Tibial nerve (tissue), 4 donors: ENCODE results near the gene PLEKHJ1. TPM values are rescaled to one million over a fixed set of nuclear protein-coding genes. Genes with fewer than 3 reads are reported as not detected.
A peak's percentile ranks its signal among the peaks of the same experiment; 100 is the strongest.
"Not testable (repeated sequence)": the region's sequence is repeated elsewhere in the genome, so short reads cannot be mapped to it uniquely, and the experiment has no call there.

ENCODE experiments used
- DNase-seq, 2 donors: peaks; one replicate each; pipeline ENCODE4 v3.0.0-alpha.2; 2019; ENCODE audit warnings: low spot score in 2 of 2
- H3K27ac ChIP-seq, 4 donors: fragments of 200-600 bp; sonication (generic) in 3 of 4; one replicate each; pipeline ENCODE4 v1.5.1; 2017 to 2019; ENCODE audit warnings: mild to moderate bottlenecking in 1 of 4
- H3K27me3 ChIP-seq, 2 donors: fragments of 200-600 bp; sonication (generic) in 1 of 2; one replicate each; pipeline versions ENCODE4 v1.5.1 to v1.6.0; 2017 to 2019
- H3K36me3 ChIP-seq, 3 donors: fragments of 200-600 bp; sonication (generic); one replicate each; pipeline ENCODE4 v1.5.1; 2018 to 2019
- H3K4me1 ChIP-seq, 4 donors: fragments of 200-600 bp; sonication (generic) in 3 of 4; one replicate each; pipeline ENCODE4 v1.5.1; 2017 to 2019
- H3K4me3 ChIP-seq, 4 donors: fragments of 200-600 bp; sonication (generic) in 3 of 4; one replicate each; pipeline ENCODE4 v1.5.1; 2017 to 2019; ENCODE audit warnings: mild to moderate bottlenecking in 1 of 4, moderate library complexity in 1 of 4
- H3K9me3 ChIP-seq, 4 donors: fragments of 200-600 bp; sonication (generic) in 3 of 4; one replicate each; pipeline ENCODE4 v1.5.1; 2017 to 2019
- CTCF ChIP-seq, 5 experiments: fragments of 200-600 bp in 3 of 5; fragments of 450-650 bp in 2 of 5; sonication (generic) in 3 of 5; IDR thresholded peaks; one replicate each; pipeline ENCODE4 v1.5.1; 2016 to 2019; ENCODE audit warnings: antibody characterized with exemption in 5 of 5, mild to moderate bottlenecking in 3 of 5, moderate library complexity in 2 of 5
- EP300 ChIP-seq, 2 donors: sonication (generic); formaldehyde crosslinking; IDR thresholded peaks; one replicate each; pipeline ENCODE4 v1.6.1; 2017; ENCODE audit warnings: antibody characterized with exemption in 2 of 2, mild to moderate bottlenecking in 1 of 2
- POLR2A ChIP-seq, 2 donors: fragments of 450-650 bp; IDR thresholded peaks; one replicate each; pipeline ENCODE4 v1.6.1; 2017; ENCODE audit warnings: antibody characterized with exemption in 2 of 2, mild to moderate bottlenecking in 2 of 2, moderate library complexity in 2 of 2
- WGBS, 2 donors: methylation state at CpG; one replicate each; pipeline ENCODE4 v1.1.5; 2018; 5-methylcytosine and 5-hydroxymethylcytosine counted together
- total RNA-seq, 4 donors: library from RNA; depleted of rRNA; stranded (reverse); fragments of >200 nt; gene quantifications; one replicate each; pipeline ENCODE4 v1.1.0, GENCODE V29; 2016

Gene PLEKHJ1, protein sequence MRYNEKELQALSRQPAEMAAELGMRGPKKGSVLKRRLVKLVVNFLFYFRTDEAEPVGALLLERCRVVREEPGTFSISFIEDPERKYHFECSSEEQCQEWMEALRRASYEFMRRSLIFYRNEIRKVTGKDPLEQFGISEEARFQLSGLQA
- total RNA-seq: 10 to 100 TPM; 37.3 to 67.5 (median 51.2) TPM

- TF ChIP-seq EP300 (IDR thresholded peaks at IDR 0.05) (peak; percentile 82 to 95), POLR2A (IDR thresholded peaks at IDR 0.05) (peak; percentile 65 to 78), CTCF (IDR thresholded peaks at IDR 0.05) (peak; percentile 99 to 100 (median 100))
- H3K27ac ChIP-seq: peak within 1 kb of the TSS; percentile 93 to 99 (median 98)
- H3K4me1 ChIP-seq: peaks cover 0 to 83% (median 59%) of the 10 kb centered on the region in 4 donors
Observed at GRCh38 chr19:2236314-2237050, at the start of gene PLEKHJ1, which contains the start of gene SF3A2. PLEKHJ1 (minus strand) TSS chr19:2236329; CDS start chr19:2236248, 81 bp downstream. SF3A2 (plus strand) TSS chr19:2236824; CDS start chr19:2243419, 6,595 bp downstream.

GRCh38 chr19:2283835-2284507, 47.8 kb upstream of the PLEKHJ1 start:
- Histone ChIP-seq H3K36me3 (no peaks in the 10 kb centered on the region), H3K27me3 (peaks cover 0 to 6% of the 10 kb centered on the region in 2 donors), H3K27ac (no peak overlapping the region), H3K4me1 (peaks cover 0 to 24% (median 13%) of the 10 kb centered on the region in 4 donors), H3K4me3 (no peak overlapping the region), H3K9me3 (no peaks in the 10 kb centered on the region)
- no peak for DNase-seq
- TF ChIP-seq POLR2A (IDR thresholded peaks at IDR 0.05): no peak
- TF ChIP-seq CTCF (IDR thresholded peaks at IDR 0.05): no peak
- TF ChIP-seq EP300 (IDR thresholded peaks at IDR 0.05): no peak
- WGBS, 2 donors: 94% methylated on average over 5 to 8 of the region's 8 CpGs

More at GRCh38 chr19:2236314-2237050, at the start of gene PLEKHJ1, which contains the start of gene SF3A2:
- peak within 1 kb of the TSS; percentile 72 to 95 (median 92) for H3K4me3 ChIP-seq
- H3K27me3 ChIP-seq: no peaks in the 10 kb centered on the region
- no peaks in the 10 kb centered on the region for H3K9me3 ChIP-seq
- H3K36me3 ChIP-seq: peaks cover 0 to 25% (median 0%) of the 10 kb centered on the region in 3 donors
- 0% methylated on average over 42 to 72 of the region's 80 CpGs for WGBS, 2 donors
- DNase-seq: peak; percentile 92 to 95

GRCh38 chr19:2282862-2283237, 46.7 kb upstream of the PLEKHJ1 start:
- no peaks in the 10 kb centered on the region for H3K9me3 ChIP-seq
- TF ChIP-seq EP300 (IDR thresholded peaks at IDR 0.05) (no peak), POLR2A (IDR thresholded peaks at IDR 0.05) (no peak), CTCF (IDR thresholded peaks at IDR 0.05) (no peak)
- no peak overlapping the region for H3K27ac ChIP-seq
- WGBS, 2 donors: 69 to 72% methylated on average over 11 of the region's 11 CpGs
- H3K4me3 ChIP-seq: peak overlapping the region in 1 of 4 donors; percentile 40
- DNase-seq: no peak
- peaks cover 0 to 26% (median 13%) of the 10 kb centered on the region in 4 donors for H3K4me1 ChIP-seq
- H3K27me3 ChIP-seq: no peaks in the 10 kb centered on the region
- no peaks in the 10 kb centered on the region for H3K36me3 ChIP-seq

DNA sequence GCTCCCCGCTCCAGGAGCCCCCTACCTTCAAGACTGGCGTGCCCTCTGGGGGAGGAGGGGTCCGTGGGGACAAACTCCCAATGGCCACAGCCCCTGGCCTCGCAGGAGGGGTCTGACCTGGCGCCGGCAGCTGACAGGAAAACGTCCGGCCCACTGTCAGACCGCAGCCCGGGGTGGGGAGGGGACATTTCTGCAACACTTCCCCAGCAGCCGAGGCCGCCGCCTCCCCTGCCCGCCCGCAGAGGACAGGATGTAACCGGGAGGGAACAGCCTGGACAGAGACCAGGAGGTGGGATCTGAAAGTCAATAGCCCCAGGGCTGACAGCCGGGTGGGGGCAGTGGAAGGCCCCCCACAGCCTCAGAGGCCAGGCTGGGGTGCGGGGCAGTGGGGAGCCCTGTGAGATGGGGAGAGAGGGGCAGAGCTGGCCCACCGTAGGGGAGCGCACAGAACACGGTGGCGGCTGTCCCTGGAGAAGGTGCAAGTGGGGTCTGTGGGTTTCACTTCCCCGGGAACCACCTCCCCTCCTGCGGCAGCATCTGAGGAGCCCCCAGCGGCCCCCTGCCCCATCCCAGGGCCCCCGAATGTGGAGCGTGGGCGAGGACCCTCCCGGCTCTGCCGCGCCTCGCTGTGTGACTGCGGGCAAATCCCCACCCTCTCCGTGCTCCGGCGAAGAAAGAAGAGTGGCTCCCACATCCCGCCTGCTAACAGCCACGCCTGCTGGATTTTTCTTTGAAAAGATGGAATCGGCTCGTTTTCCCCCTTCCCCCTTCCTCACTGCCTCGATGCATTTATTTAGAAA, 46.1 kb upstream of the PLEKHJ1 start, which contains the start of gene PEAK3:
Gene PEAK3 (minus strand): TSS at position 114 of the 800 bp plus-strand sequence. CDS start 1,244 bp downstream, outside the sequence.
- Histone ChIP-seq H3K4me3 (peak within 1 kb of the TSS; percentile 4 to 44 (median 24)), H3K36me3 (no peaks in the 10 kb centered on the region), H3K4me1 (peaks cover 0 to 26% (median 13%) of the 10 kb centered on the region in 4 donors), H3K27ac (peak within 1 kb of the TSS in 3 of 4 donors; percentile 42 to 75 (median 64)), H3K9me3 (no peaks in the 10 kb centered on the region), H3K27me3 (no peaks in the 10 kb centered on the region)
- TF ChIP-seq EP300 (IDR thresholded peaks at IDR 0.05) (peak in 1 of 2 donors; percentile 62), CTCF (IDR thresholded peaks at IDR 0.05) (no peak), POLR2A (IDR thresholded peaks at IDR 0.05) (peak in 1 of 2 donors; percentile 34)
- peak; percentile 41 to 65 for DNase-seq
- WGBS, 2 donors: 8 to 15% methylated on average over 20 to 36 of the region's 41 CpGs

DNA sequence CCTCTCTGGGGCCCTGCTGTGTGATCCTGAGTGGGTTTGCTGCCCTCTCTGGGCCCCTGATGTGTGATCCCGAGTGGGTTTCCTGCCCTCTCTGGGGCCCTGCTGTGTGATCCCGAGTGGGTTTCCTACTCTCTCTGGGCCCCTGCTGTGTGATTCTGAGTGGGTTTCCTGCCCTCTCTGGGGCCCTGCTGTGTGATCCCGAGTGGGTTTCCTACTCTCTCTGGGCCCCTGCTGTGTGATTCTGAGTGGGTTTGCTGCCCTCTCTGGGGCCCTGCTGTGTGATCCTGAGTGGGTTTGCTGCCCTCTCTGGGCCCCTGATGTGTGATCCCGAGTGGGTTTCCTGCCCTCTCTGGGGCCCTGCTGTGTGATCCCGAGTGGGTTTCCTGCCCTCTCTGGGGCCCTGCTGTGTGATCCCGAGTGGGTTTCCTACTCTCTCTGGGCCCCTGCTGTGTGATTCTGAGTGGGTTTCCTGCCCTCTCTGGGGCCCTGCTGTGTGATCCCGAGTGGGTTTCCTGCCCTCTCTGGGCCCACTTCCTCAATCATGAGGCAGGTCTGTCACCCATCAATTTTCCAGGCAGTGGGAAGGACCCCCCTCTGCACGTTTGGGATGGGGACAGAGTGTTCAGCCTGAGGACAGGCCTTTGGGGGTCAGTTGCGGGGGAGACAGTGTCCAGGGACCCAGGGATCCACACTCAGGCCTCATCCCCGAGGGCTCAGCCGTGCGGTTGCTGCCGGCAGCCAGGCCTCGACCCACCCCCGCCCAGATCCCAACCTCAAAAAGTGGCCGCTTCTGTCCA, 45.3 kb upstream of the PLEKHJ1 start:
- Histone ChIP-seq H3K4me1 (peaks cover 0 to 34% (median 14%) of the 10 kb centered on the region in 4 donors), H3K27ac (peak overlapping the region in 3 of 4 donors; percentile 42 to 75 (median 64)), H3K4me3 (peak overlapping the region; percentile 4 to 44 (median 24))
- not testable (repeated sequence) for DNase-seq, H3K27me3 ChIP-seq, H3K9me3 ChIP-seq, H3K36me3 ChIP-seq
- WGBS, 2 donors: 30% methylated on average over 8 of the region's 16 CpGs
